Thyroid gland (tissue), 4 donors: Measurements from ENCODE around the gene B4GALNT4. TPM values are rescaled to one million over a fixed set of nuclear protein-coding genes. Genes with fewer than 3 reads are reported as not detected.
"Not testable (repeated sequence)": the region's sequence is repeated elsewhere in the genome, so short reads cannot be mapped to it uniquely, and the experiment has no call there.

Experiments
- DNase-seq, 2 donors: peaks; one replicate each; pipeline ENCODE4 v3.0.0-alpha.2; 2019
- H3K27ac ChIP-seq, 3 donors: fragments of 200-600 bp; sonication (generic); 1 replicate in 2 of 3; 2 replicates in 1 of 3; pipeline ENCODE4 v1.5.1; 2016 to 2019; ENCODE audit warnings: mild to moderate bottlenecking in 1 of 3, moderate library complexity in 1 of 3
- H3K27me3 ChIP-seq: fragments of 200-600 bp; sonication (generic); one replicate; pipeline ENCODE4 v1.5.1; 2019
- H3K36me3 ChIP-seq, 2 donors: fragments of 200-600 bp; sonication (generic); one replicate each; pipeline ENCODE4 v1.5.1; 2016 to 2019
- H3K4me1 ChIP-seq, 2 donors: fragments of 200-600 bp; sonication (generic); one replicate each; pipeline ENCODE4 v1.5.1; 2017 to 2019
- H3K4me3 ChIP-seq, 3 donors: fragments of 200-600 bp; sonication (generic); replicated peaks in 1 of 3; 1 replicate in 2 of 3; 2 replicates in 1 of 3; pipeline ENCODE4 v1.5.1; 2016; ENCODE audit warnings: mild to moderate bottlenecking in 1 of 3
- H3K9me3 ChIP-seq: fragments of 200-600 bp; sonication (generic); one replicate; pipeline ENCODE4 v1.5.1; 2017
- CTCF ChIP-seq, 6 experiments: fragments of 200-600 bp in 3 of 6; fragments of 450-650 bp in 3 of 6; sonication (generic) in 3 of 6; IDR thresholded peaks; one replicate each; pipeline ENCODE4 v1.5.1; 2016 to 2019; ENCODE audit warnings: antibody characterized with exemption in 6 of 6, mild to moderate bottlenecking in 2 of 6, inconsistent platforms in 1 of 6, moderate library complexity in 1 of 6
- POLR2A ChIP-seq, 2 donors: fragments of 450-650 bp; IDR thresholded peaks; one replicate each; pipeline ENCODE4 v1.6.1; 2017; ENCODE audit warnings: antibody characterized with exemption in 2 of 2, mild to moderate bottlenecking in 2 of 2, moderate library complexity in 1 of 2
- WGBS, 2 donors: methylation state at CpG; one replicate each; pipeline ENCODE4 v1.1.5; 2017; 5-methylcytosine and 5-hydroxymethylcytosine counted together
- intact Hi-C: fragments of 100-400 bp; cut with DNase I; formaldehyde crosslinking; loops from one replicate; pipeline ENCODE4 v1.15.1; 2023
- total RNA-seq, 4 donors: library from RNA; depleted of rRNA; stranded (reverse); fragments of >200 nt; gene quantifications; one replicate each; pipeline ENCODE4 v1.2.3, GENCODE V29; 2016

Gene B4GALNT4
- total RNA-seq, 4 donors from 2014 or later, result 0.98 to 1.2 TPM; not detected in 2

- Histone ChIP-seq H3K36me3 (no peaks in the 10 kb centered on the region), H3K9me3 (no peaks in the 10 kb centered on the region), H3K27ac (no peak overlapping the region), H3K27me3 (no peaks in the 10 kb centered on the region), H3K4me1 (peaks cover 14 to 17% of the 10 kb centered on the region in 2 donors), H3K4me3 (no peak overlapping the region)
- 65 to 67% methylated on average over 6 of the region's 43 CpGs for WGBS, 2 donors
- intact Hi-C loops, result no loop called here
- TF ChIP-seq POLR2A (IDR thresholded peaks at IDR 0.05) (no peak), CTCF (IDR thresholded peaks at IDR 0.05) (peak in 1 of 6 experiments; percentile 31)
- DNase-seq, result no peak
Measured at GRCh38 chr11:396948-397548, 27.7 kb downstream of the B4GALNT4 start.

- peaks cover 7 to 10% of the 10 kb centered on the region in 2 donors for H3K4me1 ChIP-seq
- H3K27ac ChIP-seq, result no peak overlapping the region
- no peak overlapping the region for H3K4me3 ChIP-seq
- H3K36me3 ChIP-seq, result peaks cover 0 to 6% of the 10 kb centered on the region in 2 donors
- no peaks in the 10 kb centered on the region for H3K27me3 ChIP-seq
- intact Hi-C loops, result no loop called here
- TF ChIP-seq POLR2A (IDR thresholded peaks at IDR 0.05), result no peak
- no peak for TF ChIP-seq CTCF (IDR thresholded peaks at IDR 0.05)
- no peaks in the 10 kb centered on the region for H3K9me3 ChIP-seq
- WGBS, 2 donors, result 96% methylated on average over 20 of the region's 20 CpGs
- no peak for DNase-seq
Measured at GRCh38 chr11:398826-399225, 29.5 kb downstream of the B4GALNT4 start.

GRCh38 chr11:399731-400211 is 30.5 kb downstream of the B4GALNT4 start:
- 86 to 93% methylated on average over 16 to 20 of the region's 21 CpGs for WGBS, 2 donors

GRCh38 chr11:400241-400689 is 31.0 kb downstream of the B4GALNT4 start:
- intact Hi-C loops, result no loop called here

More at GRCh38 chr11:399731-400211, 30.5 kb downstream of the B4GALNT4 start:
- no peak for TF ChIP-seq CTCF (IDR thresholded peaks at IDR 0.05)
- TF ChIP-seq POLR2A (IDR thresholded peaks at IDR 0.05), result no peak
- no peaks in the 10 kb centered on the region for H3K9me3 ChIP-seq
- intact Hi-C loops, result no loop called here
- DNase-seq, result no peak
- H3K4me3 ChIP-seq, result no peak overlapping the region
- H3K27ac ChIP-seq, result no peak overlapping the region
- H3K4me1 ChIP-seq, result peaks cover 6% of the 10 kb centered on the region in 2 donors
- peaks cover 0 to 9% of the 10 kb centered on the region in 2 donors for H3K36me3 ChIP-seq
- no peaks in the 10 kb centered on the region for H3K27me3 ChIP-seq

GRCh38 chr11:401196-401595 is 31.9 kb downstream of the B4GALNT4 start:
- H3K27me3 ChIP-seq, H3K27ac ChIP-seq, H3K4me3 ChIP-seq, H3K4me1 ChIP-seq, DNase-seq, intact Hi-C loops, H3K36me3 ChIP-seq, H3K9me3 ChIP-seq: not testable (repeated sequence)
- no CpG with 5 or more reads among the region's 52 CpGs for WGBS, 2 donors

More at GRCh38 chr11:400241-400689, 31.0 kb downstream of the B4GALNT4 start:
- no peak for DNase-seq
- Histone ChIP-seq H3K27me3 (no peaks in the 10 kb centered on the region), H3K4me1 (peaks cover under 1 to 4% of the 10 kb centered on the region in 2 donors), H3K9me3 (no peaks in the 10 kb centered on the region), H3K4me3 (no peak overlapping the region), H3K36me3 (peaks cover 0 to 9% of the 10 kb centered on the region in 2 donors), H3K27ac (no peak overlapping the region)
- TF ChIP-seq POLR2A (IDR thresholded peaks at IDR 0.05) (no peak), CTCF (IDR thresholded peaks at IDR 0.05) (no peak)
- WGBS, 2 donors, result 97 to 98% methylated on average over 18 to 30 of the region's 50 CpGs
